Smooth muscle cell (in vitro differentiated cells): ENCODE data around the gene ENOX1. TPM values are rescaled to one million over a fixed set of nuclear protein-coding genes. Genes with fewer than 3 reads are reported as not detected.

Experiments used
- DNase-seq: peaks from one replicate; lab custom pipeline; 2025; ENCODE audit not compliant: unreplicated experiment; lab: John Stamatoyannopoulos, UW
- H2AFZ ChIP-seq: fragments of 200-600 bp; sonication (generic); 2 replicates; pipeline ENCODE4 v1.6.0; 2016; ENCODE audit warnings: antibody characterized with exemption, low read depth, mild to moderate bottlenecking
- H3F3A ChIP-seq: fragments of 200-600 bp; sonication (generic); 2 replicates; pipeline ENCODE4 v1.6.0; 2017; ENCODE audit warnings: antibody characterized with exemption, low read depth
- H3K27ac ChIP-seq: fragments of 200-600 bp; sonication (generic); 2 replicates; pipeline ENCODE4 v1.5.1; 2016; ENCODE audit warnings: low read depth, mild to moderate bottlenecking
- H3K27me3 ChIP-seq: fragments of 200-600 bp; sonication (generic); 2 replicates; pipeline ENCODE4 v1.6.1; 2016; ENCODE audit warnings: low read depth, mild to moderate bottlenecking
- H3K36me3 ChIP-seq: fragments of 200-600 bp; sonication (generic); 2 replicates; pipeline ENCODE4 v1.5.1; 2016; ENCODE audit warnings: low read depth
- H3K4me1 ChIP-seq: fragments of 200-600 bp; sonication (generic); 2 replicates; pipeline ENCODE4 v1.5.1; 2016; ENCODE audit warnings: low read depth
- H3K4me2 ChIP-seq: fragments of 200-600 bp; sonication (generic); 2 replicates; pipeline ENCODE4 v1.6.0; 2016; ENCODE audit warnings: mild to moderate bottlenecking
- H3K4me3 ChIP-seq: fragments of 200-600 bp; sonication (generic); 2 replicates; pipeline ENCODE4 v1.5.1; 2016; ENCODE audit warnings: mild to moderate bottlenecking
- H3K79me2 ChIP-seq: fragments of 200-600 bp; sonication (generic); 2 replicates; pipeline ENCODE4 v1.6.0; 2016; ENCODE audit warnings: low read depth, mild to moderate bottlenecking
- H3K9ac ChIP-seq: fragments of 200-600 bp; sonication (generic); 2 replicates; pipeline ENCODE4 v1.6.0; 2016; ENCODE audit warnings: low read depth
- H3K9me3 ChIP-seq: fragments of 200-600 bp; sonication (generic); replicated peaks from 2 replicates; pipeline ENCODE4 v1.5.1; 2016; ENCODE audit warnings: low read depth
- H4K20me1 ChIP-seq: fragments of 200-600 bp; sonication (generic); 2 replicates; pipeline ENCODE4 v1.6.0; 2016; ENCODE audit warnings: low read depth
- CTCF ChIP-seq: fragments of 200-600 bp; sonication (generic); IDR thresholded peaks from 2 replicates; pipeline ENCODE4 v1.5.1; 2017; ENCODE audit warnings: borderline replicate concordance, mild to moderate bottlenecking, antibody characterized with exemption; ENCODE audit not compliant: insufficient read depth, poor library complexity, severe bottlenecking
- WGBS: methylation state at CpG from one replicate; pipeline ENCODE4 v1.1.7; 2016; ENCODE audit warnings: low lambda C conversion rate; 5-methylcytosine and 5-hydroxymethylcytosine counted together
- polyA plus RNA-seq: library from polyadenylated mRNA; unstranded; fragments of >200 nt; fragmentation: Nextera tagmentation; extraction: Ambion mirVana; gene quantifications from 2 replicates; pipeline ENCODE4 v1.2.1, GENCODE V29; 2016
- total RNA-seq: library from RNA; depleted of rRNA; stranded (reverse); fragments of >200 nt; gene quantifications from 2 replicates; pipeline ENCODE4 v1.2.3, GENCODE V29; 2014

Gene ENOX1
- total and polyA plus RNA-seq, 2 experiments from 2014 or later = 1.9 to 2.6 TPM

- DNase-seq = no peak
- Histone ChIP-seq H3K27me3 (no peaks in the 10 kb centered on the region), H3K9ac (no peak overlapping the region), H3K9me3 (no peaks in the 10 kb centered on the region), H3K27ac (no peak overlapping the region), H3K4me3 (no peak overlapping the region), H2AFZ (no peak overlapping the region), H3K79me2 (no peaks in the 10 kb centered on the region), H3K36me3 (no peaks in the 10 kb centered on the region), H3K4me2 (no peak overlapping the region), H3F3A (no peaks in the 10 kb centered on the region), H3K4me1 (no peaks in the 10 kb centered on the region), H4K20me1 (no peaks in the 10 kb centered on the region)
- WGBS = 91% methylated on average over 3 of the region's 3 CpGs
- TF ChIP-seq CTCF = no peak
These were observed 509.6 kb downstream of the ENOX1 start for GRCh38 chr13:43277142-43277541.

GRCh38 chr13:43274881-43275280 lies 511.9 kb downstream of the ENOX1 start:
- Histone ChIP-seq H3K4me3 (no peak overlapping the region), H3K27me3 (no peaks in the 10 kb centered on the region), H3K9ac (no peak overlapping the region), H3K79me2 (no peaks in the 10 kb centered on the region), H3K4me1 (peaks cover 8% of the 10 kb centered on the region), H3K9me3 (no peaks in the 10 kb centered on the region), H2AFZ (no peak overlapping the region), H3K27ac (no peak overlapping the region), H4K20me1 (no peaks in the 10 kb centered on the region), H3F3A (peaks cover 9% of the 10 kb centered on the region), H3K36me3 (no peaks in the 10 kb centered on the region), H3K4me2 (no peak overlapping the region)
- no peak for DNase-seq
- 91% methylated on average over 4 of the region's 4 CpGs for WGBS
- no peak for TF ChIP-seq CTCF

GRCh38 chr13:43273362-43273761 lies 513.4 kb downstream of the ENOX1 start:
- no peak overlapping the region for H3K4me3 ChIP-seq
- H3K9me3 ChIP-seq = no peaks in the 10 kb centered on the region
- no peak for TF ChIP-seq CTCF
- H4K20me1 ChIP-seq = no peaks in the 10 kb centered on the region
- H3K4me2 ChIP-seq = no peak overlapping the region
- H3K36me3 ChIP-seq = no peaks in the 10 kb centered on the region
- no peak overlapping the region for H3K9ac ChIP-seq
- no peak overlapping the region for H2AFZ ChIP-seq
- peaks cover 21% of the 10 kb centered on the region for H3F3A ChIP-seq
- no peaks in the 10 kb centered on the region for H3K79me2 ChIP-seq
- DNase-seq = no peak
- H3K27ac ChIP-seq = no peak overlapping the region
- H3K27me3 ChIP-seq = no peaks in the 10 kb centered on the region
- WGBS = 92% methylated on average over 2 of the region's 2 CpGs
- peaks cover 21% of the 10 kb centered on the region for H3K4me1 ChIP-seq

- Histone ChIP-seq H3K27ac (no peak overlapping the region), H3K4me1 (peaks cover 21% of the 10 kb centered on the region), H3K4me3 (no peak overlapping the region), H3K79me2 (no peaks in the 10 kb centered on the region), H3K9ac (no peak overlapping the region), H3K27me3 (no peaks in the 10 kb centered on the region), H3K4me2 (no peak overlapping the region), H3K36me3 (no peaks in the 10 kb centered on the region), H3K9me3 (no peaks in the 10 kb centered on the region), H3F3A (peaks cover 21% of the 10 kb centered on the region), H2AFZ (no peak overlapping the region), H4K20me1 (no peaks in the 10 kb centered on the region)
- 78% methylated on average over 5 of the region's 5 CpGs for WGBS
- no peak for TF ChIP-seq CTCF
- no peak for DNase-seq
These were observed 513.9 kb downstream of the ENOX1 start for GRCh38 chr13:43272851-43273250.
